NT2/D1 (cell line): ENCODE results near the gene TRPM2.

ENCODE experiments used
- YY1 ChIP-seq: IDR thresholded peaks from 2 replicates; pipeline ENCODE4 v1.6.1; 2011; ENCODE audit not compliant: insufficient read length, insufficient read depth
- ZNF274 ChIP-seq: IDR thresholded peaks from 2 replicates; pipeline ENCODE4 v1.6.1; 2011; ENCODE audit warnings: mild to moderate bottlenecking, low read depth, low read length

GRCh38 chr21:44332383-44332782 is 21.0 kb upstream of the TRPM2 start:
- TF ChIP-seq ZNF274 (no peak), YY1 (no peak)
